NCI-H2081 treated with DMSO at 0.1 percent for 48 hours (cell line): ENCODE data around the gene CTSG.
"Not testable (repeated sequence)": the region's sequence is repeated elsewhere in the genome, so short reads cannot be mapped to it uniquely, and the experiment has no call there.

ENCODE experiments used
- DNase-seq: peaks from one replicate; lab custom pipeline; 2025; lab: John Stamatoyannopoulos, UW

CTSG gene

GRCh38 chr14:24542346-24542936 is 33.6 kb downstream of the CTSG start:
- no peak for DNase-seq

- no peak for DNase-seq
Measured at GRCh38 chr14:24535737-24536136, 40.3 kb downstream of the CTSG start.

GRCh38 chr14:24534286-24534685 is 41.8 kb downstream of the CTSG start:
- no peak for DNase-seq

- not testable (repeated sequence) for DNase-seq
Measured at GRCh38 chr14:24525877-24526620, 50.0 kb downstream of the CTSG start.
